ENCODE data around the gene ZFAND6.

DNA sequence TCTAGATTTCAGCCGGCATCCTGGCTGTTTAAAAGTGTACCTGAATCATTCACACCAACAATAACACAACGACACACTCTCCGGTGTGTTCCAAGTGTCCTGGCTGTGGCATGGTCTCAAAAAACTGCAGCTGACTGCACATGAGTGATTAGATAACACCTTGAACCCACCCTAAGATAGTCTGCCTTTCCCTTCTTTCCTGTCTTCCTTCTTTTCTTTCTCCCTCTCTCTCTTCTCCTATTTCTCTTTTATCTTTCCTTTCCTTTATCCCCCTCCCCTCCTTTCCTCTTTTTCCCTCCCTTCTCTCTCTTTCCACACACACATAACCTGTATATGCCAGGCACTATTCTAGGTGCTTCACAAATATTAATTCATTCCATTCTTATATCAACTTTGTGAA, 92.1 kb downstream of the ZFAND6 start:
- TF ChIP-seq, protein P1, sequence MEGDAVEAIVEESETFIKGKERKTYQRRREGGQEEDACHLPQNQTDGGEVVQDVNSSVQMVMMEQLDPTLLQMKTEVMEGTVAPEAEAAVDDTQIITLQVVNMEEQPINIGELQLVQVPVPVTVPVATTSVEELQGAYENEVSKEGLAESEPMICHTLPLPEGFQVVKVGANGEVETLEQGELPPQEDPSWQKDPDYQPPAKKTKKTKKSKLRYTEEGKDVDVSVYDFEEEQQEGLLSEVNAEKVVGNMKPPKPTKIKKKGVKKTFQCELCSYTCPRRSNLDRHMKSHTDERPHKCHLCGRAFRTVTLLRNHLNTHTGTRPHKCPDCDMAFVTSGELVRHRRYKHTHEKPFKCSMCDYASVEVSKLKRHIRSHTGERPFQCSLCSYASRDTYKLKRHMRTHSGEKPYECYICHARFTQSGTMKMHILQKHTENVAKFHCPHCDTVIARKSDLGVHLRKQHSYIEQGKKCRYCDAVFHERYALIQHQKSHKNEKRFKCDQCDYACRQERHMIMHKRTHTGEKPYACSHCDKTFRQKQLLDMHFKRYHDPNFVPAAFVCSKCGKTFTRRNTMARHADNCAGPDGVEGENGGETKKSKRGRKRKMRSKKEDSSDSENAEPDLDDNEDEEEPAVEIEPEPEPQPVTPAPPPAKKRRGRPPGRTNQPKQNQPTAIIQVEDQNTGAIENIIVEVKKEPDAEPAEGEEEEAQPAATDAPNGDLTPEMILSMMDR (IDR thresholded peaks at IDR 0.05; ENCODE audit: poor library complexity), result no peak
- TF ChIP-seq EZH2 (IDR thresholded peaks at IDR 0.05; ENCODE audit: borderline replicate concordance), result no peak
